ENCODE measurements around the gene TBC1D16. TPM values are rescaled to one million over a fixed set of nuclear protein-coding genes. Genes with fewer than 3 reads are reported as not detected.

Gene TBC1D16
- total RNA-seq, 1 experiment from 2014 or later, result 1,023 TPM

DNA sequence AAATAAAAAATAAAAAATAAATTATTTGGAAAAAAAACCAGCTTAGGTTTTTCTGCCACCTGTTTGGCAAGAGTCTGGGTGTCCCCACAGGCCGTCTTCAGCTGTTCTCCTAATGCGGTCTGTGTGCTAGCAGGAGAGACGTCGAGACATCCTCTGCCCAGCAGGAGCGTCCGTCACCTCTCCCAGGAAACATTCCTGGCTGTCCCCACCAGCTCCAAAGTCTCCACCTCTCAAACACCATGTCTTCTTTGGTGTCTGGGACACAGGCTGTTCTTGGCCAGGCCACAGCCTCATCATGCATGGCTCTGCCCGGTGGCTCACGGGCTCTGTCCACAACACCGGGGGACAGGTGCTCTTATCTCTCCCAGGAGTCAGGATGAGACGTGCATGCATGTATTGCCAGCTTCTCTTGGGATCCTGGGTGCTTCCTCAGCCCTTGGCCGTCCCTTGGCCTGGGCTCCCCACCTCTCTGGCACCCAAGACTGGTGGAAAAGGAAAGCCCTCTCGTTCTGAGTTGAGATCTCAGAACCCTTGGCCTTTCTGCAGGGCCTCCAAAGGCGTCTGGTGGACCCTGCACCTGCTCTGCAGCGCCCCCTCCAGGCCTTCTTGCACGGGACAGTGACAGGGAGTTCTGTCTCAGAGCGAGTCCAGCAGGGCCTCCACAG, 111.6 kb downstream of the TBC1D16 start:
- in situ Hi-C loops (cut with HindIII; ENCODE audit: low pct_unique_long_range_greater_than_20kb, low sequenced_read_pairs), result no loop called here
- peak; percentile 93 for DNase-seq (ENCODE audit: low read depth, low spot score)

DNA sequence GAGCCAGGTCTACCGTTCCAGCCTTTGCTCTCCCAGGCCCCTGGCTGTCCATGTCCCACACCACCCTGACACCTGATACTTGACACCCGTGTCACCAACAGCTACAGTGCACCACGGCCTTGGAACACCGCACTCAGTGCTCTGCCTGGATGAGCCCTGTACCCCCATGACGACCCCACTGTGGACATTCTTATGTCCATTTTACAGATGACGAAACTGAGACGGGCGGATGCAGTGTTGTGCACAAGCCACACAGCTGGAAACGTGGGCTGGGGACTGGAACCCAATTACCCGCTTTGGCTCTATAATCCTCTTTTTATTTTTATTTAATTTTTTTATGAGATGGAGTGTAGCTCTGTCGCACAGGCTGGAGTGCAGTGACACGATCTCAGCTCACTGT, 112.9 kb downstream of the TBC1D16 start:
- no peak for DNase-seq (ENCODE audit: low read depth, low spot score)
- in situ Hi-C loops (cut with HindIII; ENCODE audit: low pct_unique_long_range_greater_than_20kb, low sequenced_read_pairs), result no loop called here

- DNase-seq (ENCODE audit: low read depth, low spot score), result no peak
- in situ Hi-C loops (cut with HindIII; ENCODE audit: low pct_unique_long_range_greater_than_20kb, low sequenced_read_pairs), result no loop called here
Observed at GRCh38 chr17:79922116-79922601, 113.5 kb downstream of the TBC1D16 start.

- DNase-seq (ENCODE audit: low read depth, low spot score), result no peak
- in situ Hi-C loops (cut with HindIII; ENCODE audit: low pct_unique_long_range_greater_than_20kb, low sequenced_read_pairs), result no loop called here
Observed at GRCh38 chr17:79921411-79922115, 114.1 kb downstream of the TBC1D16 start.

DNA sequence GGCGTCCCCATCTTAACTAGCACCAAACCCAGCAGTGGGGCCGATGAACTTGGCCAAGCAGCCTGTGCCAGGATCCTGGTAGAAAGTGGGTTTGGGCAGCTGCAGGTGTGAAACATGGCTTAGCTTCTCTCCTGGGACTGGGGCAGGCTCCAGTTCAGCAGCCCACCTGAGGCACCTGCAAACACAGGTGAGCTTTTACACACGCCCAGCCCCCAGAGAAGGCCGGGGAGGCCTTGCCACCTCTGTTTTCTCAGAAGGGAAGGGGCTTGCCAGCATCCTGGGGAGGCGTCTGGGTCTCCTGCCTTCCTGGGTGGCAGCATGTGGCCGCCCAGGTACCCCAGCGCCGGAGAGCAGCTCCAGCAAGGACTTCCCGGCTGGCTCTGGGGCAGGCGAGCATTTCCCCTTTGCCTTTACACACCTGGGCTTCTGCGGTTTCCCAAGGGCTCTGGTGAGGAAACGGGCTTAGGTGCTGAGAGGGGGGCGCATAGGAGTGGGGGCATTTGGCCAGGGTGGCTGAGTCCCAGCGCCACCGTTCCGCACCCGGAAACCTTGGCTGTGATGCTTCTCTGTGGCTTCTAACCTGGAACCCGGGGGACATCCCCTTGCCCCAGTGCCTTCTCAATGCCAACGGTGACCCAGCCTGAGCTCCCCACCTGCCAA, 114.8 kb downstream of the TBC1D16 start:
- no peak for DNase-seq (ENCODE audit: low read depth, low spot score)
- in situ Hi-C loops (cut with HindIII; ENCODE audit: low pct_unique_long_range_greater_than_20kb, low sequenced_read_pairs), result no loop called here

DNA sequence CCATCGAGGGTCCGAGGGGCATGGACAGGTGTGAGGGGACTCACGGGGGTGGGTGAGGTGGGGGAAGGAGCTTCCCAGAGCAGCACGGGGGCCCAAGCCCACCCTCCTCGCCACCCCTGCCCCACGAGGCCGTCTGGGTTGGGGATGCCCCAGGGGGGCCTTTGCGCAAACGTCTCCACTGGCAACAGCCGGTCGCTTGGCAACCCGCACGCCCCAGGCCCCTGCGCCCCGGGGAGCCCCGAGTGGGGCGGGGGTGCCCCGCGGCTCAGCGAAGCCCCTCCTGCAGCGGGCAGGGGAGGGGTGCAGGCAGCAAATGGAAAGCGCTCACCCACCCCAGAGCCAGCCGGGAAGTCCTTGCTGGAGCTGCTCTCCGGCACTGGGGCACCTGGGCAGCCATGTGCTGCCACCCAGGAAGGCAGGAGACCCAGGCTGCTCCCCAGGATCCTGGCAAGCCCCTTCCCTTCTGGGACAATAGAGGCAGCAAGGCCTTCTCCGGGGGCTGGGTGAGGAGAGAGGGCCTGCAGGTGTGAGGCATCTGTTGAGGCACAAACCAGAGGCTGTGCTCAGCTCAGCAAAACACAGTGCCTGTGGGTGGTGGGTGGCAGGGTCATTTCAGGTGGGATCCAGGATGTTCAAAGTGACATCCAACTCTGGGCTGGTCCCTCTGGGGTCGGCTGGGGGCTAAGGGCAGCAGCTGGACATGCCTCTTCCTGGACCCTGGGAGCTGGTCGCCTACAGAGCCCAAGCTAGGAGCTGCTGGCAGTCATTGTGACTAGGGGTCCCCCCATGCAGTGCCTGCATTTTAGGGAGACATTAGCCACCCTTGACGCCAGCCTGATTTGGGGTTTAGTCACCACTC, 115.6 kb downstream of the TBC1D16 start:
- in situ Hi-C loops (cut with HindIII; ENCODE audit: low pct_unique_long_range_greater_than_20kb, low sequenced_read_pairs), result no loop called here
- no peak for DNase-seq (ENCODE audit: low read depth, low spot score)

DNA sequence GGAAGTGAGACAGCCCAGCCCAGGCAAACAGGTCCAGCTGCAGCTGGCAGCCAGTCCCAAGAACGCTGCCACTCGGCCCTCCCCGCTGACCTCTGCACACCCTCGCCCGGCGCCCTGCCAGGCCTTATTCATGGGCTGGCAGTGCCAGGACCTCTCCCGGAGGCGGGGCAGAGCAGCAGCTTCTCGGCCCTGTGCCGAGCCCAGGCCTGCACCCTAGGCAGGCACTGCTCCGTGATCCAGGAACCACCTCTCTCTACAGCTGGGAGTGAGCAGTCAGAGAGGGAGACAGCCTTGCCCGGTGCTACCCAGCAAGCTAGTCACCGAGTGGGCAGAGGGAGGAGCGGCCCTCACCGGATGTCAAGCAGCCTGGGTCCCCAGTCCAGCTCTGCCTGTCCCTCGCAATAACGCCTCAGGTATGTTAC, 116.5 kb downstream of the TBC1D16 start:
- DNase-seq (ENCODE audit: low read depth, low spot score), result no peak
- in situ Hi-C loops (cut with HindIII; ENCODE audit: low pct_unique_long_range_greater_than_20kb, low sequenced_read_pairs), result no loop called here

DNA sequence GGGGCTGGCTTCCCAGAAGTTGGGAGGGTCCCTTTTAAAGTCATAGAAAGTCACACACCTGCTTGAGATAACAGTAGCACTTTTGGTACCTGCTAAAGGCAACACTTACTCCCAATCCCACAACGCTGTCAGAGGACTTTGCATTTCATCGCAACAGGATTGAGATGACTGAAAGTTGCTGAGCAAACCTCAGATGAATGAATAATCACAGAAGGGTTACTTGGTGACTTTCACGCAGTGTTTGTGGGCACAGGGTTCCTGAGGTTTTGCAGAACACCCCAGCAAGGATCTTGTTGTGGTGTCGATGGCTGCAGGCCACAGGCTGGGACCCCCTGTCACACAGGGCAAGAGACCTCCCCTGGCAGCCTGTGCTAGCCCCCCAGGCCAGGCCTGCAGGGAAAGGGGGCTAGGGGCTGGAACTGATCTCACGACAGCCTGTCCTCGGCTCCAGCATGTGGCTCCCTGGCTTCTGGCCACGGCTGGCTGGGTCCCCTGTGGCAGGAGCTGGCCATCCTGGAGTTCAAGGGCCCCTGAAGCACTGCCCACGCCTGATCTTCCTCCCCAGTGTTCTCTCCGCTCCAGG, 117.0 kb downstream of the TBC1D16 start:
- DNase-seq (ENCODE audit: low read depth, low spot score), result no peak
- in situ Hi-C loops (cut with HindIII; ENCODE audit: low pct_unique_long_range_greater_than_20kb, low sequenced_read_pairs), result no loop called here

- DNase-seq (ENCODE audit: low read depth, low spot score), result no peak
- in situ Hi-C loops (cut with HindIII; ENCODE audit: low pct_unique_long_range_greater_than_20kb, low sequenced_read_pairs), result no loop called here
Observed at GRCh38 chr17:79917902-79918484, 117.7 kb downstream of the TBC1D16 start.

DNA sequence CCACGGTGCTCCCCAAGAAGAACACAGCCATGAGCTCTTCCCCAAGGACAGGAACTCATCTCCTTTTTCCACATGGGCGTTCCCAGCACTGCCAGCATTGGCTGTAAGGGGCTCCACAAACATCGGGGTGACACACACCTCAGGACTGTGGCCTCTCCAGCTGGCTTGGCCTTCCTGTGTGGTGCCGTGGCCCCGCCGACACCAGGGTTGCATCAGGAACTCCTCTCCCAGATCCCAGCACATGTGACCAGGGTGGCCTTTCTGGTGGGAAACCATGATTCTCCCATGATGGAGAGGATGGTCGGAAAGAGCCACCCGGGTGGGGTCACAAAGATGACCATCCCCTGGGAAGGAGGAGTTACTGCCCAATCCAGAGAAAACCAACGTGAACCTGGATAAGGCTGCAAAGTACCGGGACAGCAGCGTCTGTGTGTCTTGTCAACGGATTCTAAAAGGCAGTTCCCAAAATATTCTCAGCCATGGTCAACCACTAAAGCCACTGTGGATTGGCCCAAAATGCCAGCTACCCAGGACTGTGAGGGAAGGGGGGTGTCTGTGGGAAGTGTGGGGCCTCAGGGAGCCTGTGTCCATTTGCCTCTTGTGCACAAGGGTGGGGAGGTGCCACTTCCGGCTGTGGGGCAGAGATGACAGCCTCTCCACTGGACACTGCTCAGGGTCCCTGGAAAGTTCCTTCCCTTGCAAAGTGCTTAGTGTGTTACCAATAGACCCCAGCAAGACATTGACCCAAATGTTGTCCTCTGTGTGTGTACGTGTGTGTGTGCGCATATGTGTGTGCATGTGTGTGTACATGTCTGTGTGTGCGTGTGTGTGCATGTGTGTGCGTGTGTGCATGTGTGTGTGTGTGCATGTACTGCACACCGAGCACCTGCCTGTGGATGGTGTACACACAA, 118.4 kb downstream of the TBC1D16 start:
- no peak for DNase-seq (ENCODE audit: low read depth, low spot score)
- in situ Hi-C loops (cut with HindIII; ENCODE audit: low pct_unique_long_range_greater_than_20kb, low sequenced_read_pairs), result no loop called here

DNA sequence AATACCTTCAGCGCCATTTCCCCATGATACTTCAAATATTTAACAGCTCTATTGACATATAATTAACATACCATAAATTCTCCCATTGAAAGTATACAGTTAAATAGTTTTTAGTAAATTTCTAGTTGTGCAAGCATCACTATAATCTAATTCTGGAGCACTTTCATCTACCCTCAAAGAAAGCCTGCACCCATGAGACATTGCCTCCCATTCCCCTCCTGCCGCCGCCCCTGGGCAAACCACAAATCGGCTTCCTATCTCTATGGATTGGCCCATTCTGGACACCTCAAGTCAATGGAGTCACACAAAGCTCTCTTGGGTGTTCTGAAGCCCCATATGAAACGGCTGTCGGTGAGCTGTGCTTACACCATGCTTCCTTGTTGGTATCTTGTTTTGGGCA, 119.2 kb downstream of the TBC1D16 start:
- in situ Hi-C loops (cut with HindIII; ENCODE audit: low pct_unique_long_range_greater_than_20kb, low sequenced_read_pairs), result no loop called here
- no peak for DNase-seq (ENCODE audit: low read depth, low spot score)

- DNase-seq (ENCODE audit: low read depth, low spot score), result peak; percentile 40
- in situ Hi-C loops (cut with HindIII; ENCODE audit: low pct_unique_long_range_greater_than_20kb, low sequenced_read_pairs), result no loop called here
Observed at GRCh38 chr17:79915850-79916430, 119.7 kb downstream of the TBC1D16 start.

- in situ Hi-C loops (cut with HindIII; ENCODE audit: low pct_unique_long_range_greater_than_20kb, low sequenced_read_pairs), result no loop called here
- no peak for DNase-seq (ENCODE audit: low read depth, low spot score)
Observed at GRCh38 chr17:79914813-79915740, 120.6 kb downstream of the TBC1D16 start.

- in situ Hi-C loops (cut with HindIII; ENCODE audit: low pct_unique_long_range_greater_than_20kb, low sequenced_read_pairs), result no loop called here
Observed at GRCh38 chr17:79913896-79914812, 121.5 kb downstream of the TBC1D16 start.

More at GRCh38 chr17:79913896-79914812, 121.5 kb downstream of the TBC1D16 start:
- DNase-seq (ENCODE audit: low read depth, low spot score), result no peak

Measured in SK-MEL-5 (cell line).